Ectodermal cell (in vitro differentiated cells): ENCODE results near the gene NDUFS7.
A peak's percentile ranks its signal among the peaks of the same experiment; 100 is the strongest.

Experiments used
- H3K27ac ChIP-seq: 2 replicates; pipeline ENCODE4 v1.7.0; 2013; ENCODE audit warnings: mild to moderate bottlenecking, low read depth, low read length; ENCODE audit not compliant: insufficient read depth, poor library complexity, severe bottlenecking
- H3K27me3 ChIP-seq: 2 replicates; pipeline ENCODE4 v1.7.0; 2013; ENCODE audit warnings: mild to moderate bottlenecking, low read length; ENCODE audit not compliant: insufficient read depth, control insufficient read depth, poor library complexity, severe bottlenecking
- H3K36me3 ChIP-seq: one replicate; pipeline ENCODE4 v1.7.0; 2013; ENCODE audit warnings: low read length; ENCODE audit not compliant: control insufficient read depth, insufficient read depth
- H3K4me1 ChIP-seq: one replicate; pipeline ENCODE4 v1.7.0; 2013; ENCODE audit warnings: low read length; ENCODE audit not compliant: control insufficient read depth, insufficient read depth
- H3K4me3 ChIP-seq: 2 replicates; pipeline ENCODE4 v1.7.0; 2013; ENCODE audit warnings: low read depth, low read length, control low read depth; ENCODE audit not compliant: insufficient read depth
- H3K9me3 ChIP-seq: 2 replicates; pipeline ENCODE4 v1.7.0; 2013; ENCODE audit warnings: mild to moderate bottlenecking, low read length, moderate library complexity; ENCODE audit not compliant: control insufficient read depth
- WGBS, 2 experiments: methylation state at CpG; one replicate each; pipeline ENCODE4 v1.1.7; 2013; ENCODE audit warnings: missing lambda C conversion rate in 2 of 2; 5-methylcytosine and 5-hydroxymethylcytosine counted together

NDUFS7 gene

DNA sequence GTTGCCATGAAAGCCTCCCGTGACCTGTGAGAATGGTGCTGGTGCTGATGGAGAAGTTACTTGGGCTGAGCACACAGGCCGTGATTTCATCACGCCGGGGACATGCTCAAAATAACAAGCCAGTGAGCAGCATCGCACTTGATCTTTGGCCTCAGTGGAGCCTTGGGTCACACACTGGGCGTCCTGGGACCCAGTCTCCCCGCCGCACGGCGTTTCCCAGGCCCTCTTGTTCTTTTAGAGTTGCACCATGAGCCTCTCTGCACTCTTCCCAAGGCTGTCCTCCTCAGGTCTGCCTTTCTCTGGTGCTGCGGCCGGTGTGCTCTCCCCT is 9.5 kb upstream of the NDUFS7 start:
- 87% methylated on average over 12 of the region's 12 CpGs for WGBS, 2 experiments
- H3K9me3 ChIP-seq, result no peaks in the 10 kb centered on the region
- H3K27me3 ChIP-seq, result no peaks in the 10 kb centered on the region
- H3K36me3 ChIP-seq, result peaks cover 59% of the 10 kb centered on the region
- no peaks in the 10 kb centered on the region for H3K4me1 ChIP-seq
- no peak overlapping the region for H3K27ac ChIP-seq
- H3K4me3 ChIP-seq, result no peak overlapping the region

- Histone ChIP-seq H3K4me1 (peaks cover 9% of the 10 kb centered on the region), H3K27me3 (no peaks in the 10 kb centered on the region), H3K4me3 (no peak overlapping the region), H3K27ac (no peak overlapping the region), H3K36me3 (peaks cover 39% of the 10 kb centered on the region), H3K9me3 (no peaks in the 10 kb centered on the region)
- 95 to 97% methylated on average over 17 of the region's 17 CpGs for WGBS, 2 experiments
Observed at GRCh38 chr19:1376415-1376805, 7.3 kb upstream of the NDUFS7 start.

DNA sequence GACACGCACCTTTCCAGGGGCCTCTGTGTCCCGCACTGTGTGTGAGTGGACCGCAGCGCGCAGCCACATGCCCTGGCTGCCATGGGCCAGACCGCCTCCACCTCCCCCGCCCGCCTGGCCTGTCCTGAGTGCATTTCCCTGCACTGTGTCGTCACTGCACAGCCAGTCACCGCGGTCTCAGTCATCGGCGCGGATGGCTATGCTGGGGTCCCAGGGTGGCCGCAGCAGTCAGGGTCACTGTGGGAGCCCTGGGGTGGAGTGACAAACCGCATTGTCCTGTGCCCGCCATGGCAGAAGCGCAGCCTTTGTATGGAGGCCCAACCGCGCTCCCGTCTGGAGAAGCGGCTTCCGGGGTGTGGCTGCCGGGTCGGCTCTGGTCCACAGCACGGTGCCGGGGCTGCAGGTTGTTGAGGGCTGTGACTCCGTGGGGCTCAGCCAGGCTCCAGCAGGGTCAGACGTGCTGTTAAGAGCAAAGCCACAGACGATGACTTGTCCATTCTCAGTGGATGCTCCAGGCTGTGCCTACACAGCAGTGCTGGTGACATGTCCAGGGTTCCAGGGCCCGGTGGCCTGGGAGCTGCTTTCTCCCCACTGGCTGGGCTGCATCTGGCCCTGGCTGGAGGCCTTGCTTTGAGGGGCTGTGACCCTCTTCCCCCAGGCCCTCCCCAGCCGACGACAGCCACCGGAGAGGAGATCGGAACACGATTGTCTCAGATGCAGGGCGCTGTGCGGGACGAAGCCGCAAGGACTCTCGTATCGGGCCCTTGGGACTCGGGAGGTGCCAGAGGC is 6.3 kb upstream of the NDUFS7 start:
- Histone ChIP-seq H3K36me3 (peaks cover 37% of the 10 kb centered on the region), H3K27me3 (no peaks in the 10 kb centered on the region)
- WGBS, 2 experiments, result 97% methylated on average over 43 of the region's 43 CpGs

GRCh38 chr19:1377965-1378785 is 5.5 kb upstream of the NDUFS7 start:
- Histone ChIP-seq H3K27ac (no peak overlapping the region), H3K4me1 (peaks cover 15% of the 10 kb centered on the region), H3K4me3 (no peak overlapping the region), H3K9me3 (no peaks in the 10 kb centered on the region), H3K27me3 (no peaks in the 10 kb centered on the region), H3K36me3 (peaks cover 30% of the 10 kb centered on the region)
- WGBS, 2 experiments, result 94 to 95% methylated on average over 33 of the region's 33 CpGs

More for the DNA sequence above, 6.3 kb upstream of the NDUFS7 start:
- Histone ChIP-seq H3K4me3 (no peak overlapping the region), H3K27ac (no peak overlapping the region), H3K9me3 (no peaks in the 10 kb centered on the region), H3K4me1 (peaks cover 15% of the 10 kb centered on the region)

DNA sequence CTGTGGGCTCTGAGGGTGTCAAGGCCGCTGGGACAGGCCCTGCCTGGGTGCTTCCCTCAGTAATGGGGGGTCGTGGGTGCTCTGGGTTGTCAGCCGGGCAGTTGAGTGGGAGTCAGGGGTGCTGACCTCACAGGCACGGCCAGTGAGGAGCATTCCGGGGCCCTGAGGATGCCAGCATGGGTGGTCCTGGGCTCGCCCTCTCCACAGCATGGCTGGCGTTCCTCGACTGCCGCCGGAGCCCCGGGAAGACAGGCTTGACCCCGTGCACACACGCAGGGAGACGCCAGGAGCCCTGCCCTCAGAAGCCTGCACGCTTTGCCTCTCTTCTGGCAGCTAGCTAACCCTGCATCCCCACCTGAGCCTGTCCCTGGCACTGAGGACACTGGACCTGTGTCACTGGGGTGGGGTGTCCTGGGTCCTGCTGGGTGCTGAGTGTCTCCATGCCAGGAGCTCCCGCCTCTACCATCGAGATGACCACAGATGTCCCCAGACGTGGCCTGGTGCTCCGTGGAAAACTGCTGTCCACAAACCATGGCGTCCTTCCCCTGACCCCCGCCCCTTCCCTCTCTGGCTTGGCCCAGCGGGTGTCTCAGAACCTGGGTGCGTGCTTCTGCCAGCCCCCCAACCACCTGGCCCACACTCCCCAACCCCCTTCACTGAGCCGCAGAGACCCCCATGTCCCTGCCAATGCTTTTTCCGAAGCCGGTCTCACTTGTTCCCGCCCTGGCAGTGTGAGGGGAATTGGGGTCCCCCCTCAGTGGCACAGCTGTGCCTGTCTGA is 4.4 kb upstream of the NDUFS7 start:
- WGBS, 2 experiments, result 92 to 94% methylated on average over 26 of the region's 27 CpGs
- peaks cover 19% of the 10 kb centered on the region for H3K36me3 ChIP-seq

GRCh38 chr19:1379961-1380489 is 3.7 kb upstream of the NDUFS7 start:
- 90 to 93% methylated on average over 12 of the region's 12 CpGs for WGBS, 2 experiments
- no peak overlapping the region for H3K4me3 ChIP-seq
- H3K27me3 ChIP-seq, result no peaks in the 10 kb centered on the region
- peaks cover 21% of the 10 kb centered on the region for H3K4me1 ChIP-seq
- H3K36me3 ChIP-seq, result peaks cover 17% of the 10 kb centered on the region
- no peak overlapping the region for H3K27ac ChIP-seq
- H3K9me3 ChIP-seq, result no peaks in the 10 kb centered on the region

More for the DNA sequence above, 4.4 kb upstream of the NDUFS7 start:
- no peak overlapping the region for H3K4me3 ChIP-seq
- H3K9me3 ChIP-seq, result no peaks in the 10 kb centered on the region
- H3K4me1 ChIP-seq, result peaks cover 17% of the 10 kb centered on the region
- H3K27ac ChIP-seq, result no peak overlapping the region
- H3K27me3 ChIP-seq, result no peaks in the 10 kb centered on the region

GRCh38 chr19:1382250-1382649 is 1.5 kb upstream of the NDUFS7 start:
- WGBS, 2 experiments, result 84 to 92% methylated on average over 2 to 3 of the region's 3 CpGs
- Histone ChIP-seq H3K27me3 (no peaks in the 10 kb centered on the region), H3K27ac (no peak overlapping the region), H3K9me3 (no peaks in the 10 kb centered on the region), H3K4me1 (peaks cover 21% of the 10 kb centered on the region), H3K4me3 (no peak overlapping the region), H3K36me3 (peaks cover 7% of the 10 kb centered on the region)

GRCh38 chr19:1383017-1383311 is 743 bp upstream of the NDUFS7 start:
- WGBS, 2 experiments, result 23 to 25% methylated on average over 9 of the region's 9 CpGs
- no peaks in the 10 kb centered on the region for H3K36me3 ChIP-seq
- H3K4me1 ChIP-seq, result peaks cover 21% of the 10 kb centered on the region
- H3K4me3 ChIP-seq, result no peak overlapping the region
- no peaks in the 10 kb centered on the region for H3K27me3 ChIP-seq
- no peak overlapping the region for H3K27ac ChIP-seq
- no peaks in the 10 kb centered on the region for H3K9me3 ChIP-seq

- no peaks in the 10 kb centered on the region for H3K27me3 ChIP-seq
- no peak overlapping the region for H3K27ac ChIP-seq
- no peaks in the 10 kb centered on the region for H3K9me3 ChIP-seq
- peak overlapping the region; percentile 93 for H3K4me3 ChIP-seq
- WGBS, 2 experiments, result 3% methylated on average over 23 of the region's 23 CpGs
- H3K4me1 ChIP-seq, result peaks cover 21% of the 10 kb centered on the region
- H3K36me3 ChIP-seq, result peaks cover 6% of the 10 kb centered on the region
Observed at GRCh38 chr19:1384085-1384462, 367 bp downstream of the NDUFS7 start.
